GM23338 (cell line): ENCODE results near the gene CD4. TPM values are rescaled to one million over a fixed set of nuclear protein-coding genes. Genes with fewer than 3 reads are reported as not detected.

Experiments used
- ATAC-seq: fragments of 200-7000 bp; cut with Tn5 transposase; 3 replicates; pipeline ENCODE4 v1.9.1; 2020
- DNase-seq: peaks from one replicate; pipeline ENCODE4 v3.0.0-alpha.2; 2015; ENCODE audit warnings: low spot score
- H2AFZ ChIP-seq: fragments of 200-600 bp; sonication (generic); 2 replicates; pipeline ENCODE4 v1.8.0; 2016; ENCODE audit warnings: antibody characterized with exemption, mild to moderate bottlenecking, moderate library complexity
- H3F3A ChIP-seq: fragments of 200-600 bp; sonication (generic); replicated peaks from 2 replicates; pipeline ENCODE4 v1.8.0; 2017; ENCODE audit warnings: antibody characterized with exemption, mixed run types, low read depth
- H3K27ac ChIP-seq: fragments of 200-600 bp; sonication (generic); 2 replicates; pipeline ENCODE4 v1.6.1; 2016; ENCODE audit warnings: low read depth
- H3K27me3 ChIP-seq: fragments of 200-600 bp; sonication (generic); 2 replicates; pipeline ENCODE4 v1.8.0; 2016; ENCODE audit warnings: mild to moderate bottlenecking, mixed run types, moderate library complexity; ENCODE audit not compliant: insufficient read depth
- H3K36me3 ChIP-seq: fragments of 200-600 bp; sonication (generic); 2 replicates; pipeline ENCODE4 v1.8.0; 2016; ENCODE audit warnings: mild to moderate bottlenecking; ENCODE audit not compliant: insufficient read depth
- H3K4me1 ChIP-seq: fragments of 200-600 bp; sonication (generic); 2 replicates; pipeline ENCODE4 v1.8.0; 2016; ENCODE audit warnings: mild to moderate bottlenecking, moderate library complexity; ENCODE audit not compliant: insufficient read depth
- H3K4me2 ChIP-seq: fragments of 200-600 bp; sonication (generic); 2 replicates; pipeline ENCODE4 v1.7.1; 2017; ENCODE audit warnings: mixed run types
- H3K4me3 ChIP-seq: fragments of 200-600 bp; sonication (generic); 2 replicates; pipeline ENCODE4 v1.6.1; 2016; ENCODE audit warnings: mixed run types
- H3K79me2 ChIP-seq: fragments of 200-600 bp; sonication (generic); replicated peaks from 2 replicates; pipeline ENCODE4 v1.8.0; 2017; ENCODE audit warnings: mild to moderate bottlenecking; ENCODE audit not compliant: insufficient read depth
- H3K9me2 ChIP-seq: fragments of 200-600 bp; sonication (generic); 2 replicates; pipeline ENCODE4 v1.8.0; 2017; ENCODE audit not compliant: insufficient read depth
- H4K20me1 ChIP-seq: fragments of 200-600 bp; sonication (generic); replicated peaks from 2 replicates; pipeline ENCODE4 v1.8.0; 2017; ENCODE audit warnings: mild to moderate bottlenecking; ENCODE audit not compliant: insufficient read depth
- H3K27ac Mint-ChIP-seq: 2 replicates; pipeline ENCODE4 v1.8.0; 2020; ENCODE audit warnings: inconsistent platforms, mild to moderate bottlenecking, moderate library complexity, mixed read lengths
- H3K27me3 Mint-ChIP-seq: 3 replicates; pipeline ENCODE4 v1.8.0; 2022; ENCODE audit warnings: low read depth, mild to moderate bottlenecking, moderate library complexity, mixed read lengths, inconsistent platforms; ENCODE audit not compliant: insufficient read depth, poor library complexity
- H3K36me3 Mint-ChIP-seq: 3 replicates; pipeline ENCODE4 v1.8.0; 2021; ENCODE audit warnings: low read depth, mild to moderate bottlenecking, inconsistent platforms, moderate library complexity, mixed read lengths
- H3K4me1 Mint-ChIP-seq: 3 replicates; pipeline ENCODE4 v1.8.0; 2020; ENCODE audit warnings: mild to moderate bottlenecking, inconsistent platforms, mixed read lengths
- H3K4me3 Mint-ChIP-seq: 3 replicates; pipeline ENCODE4 v1.8.0; 2021; ENCODE audit warnings: moderate library complexity, mild to moderate bottlenecking, inconsistent platforms, mixed read lengths
- H3K9me3 Mint-ChIP-seq: 3 replicates; pipeline ENCODE4 v1.8.0; 2020; ENCODE audit warnings: moderate library complexity, mild to moderate bottlenecking, inconsistent platforms, mixed read lengths
- CREB1 ChIP-seq: fragments of 250-450 bp; sonication (Bioruptor Pico); IDR thresholded peaks from 2 replicates; pipeline ENCODE4 v1.5.0; 2020; ENCODE audit warnings: low read depth, mild to moderate bottlenecking, moderate library complexity
- CTCF ChIP-seq, 2 experiments: fragments of 200-600 bp in 1 of 2; sonication (generic) in 1 of 2; conservative IDR thresholded peaks; 2 replicates each; pipeline versions ENCODE4 v1.5.1 to v1.6.1; 2016 to 2017; ENCODE audit warnings: antibody characterized with exemption in 2 of 2, low read depth in 2 of 2, mild to moderate bottlenecking in 2 of 2, moderate library complexity in 1 of 2
- ETS1 ChIP-seq: IDR thresholded peaks from 2 replicates; pipeline ENCODE4 v1.6.1; 2016; ENCODE audit warnings: antibody characterized with exemption
- EZH2 ChIP-seq: fragments of 200-600 bp; sonication (generic); IDR thresholded peaks from one replicate; pipeline ENCODE4 v1.8.0; 2017; ENCODE audit warnings: antibody characterized with exemption, mild to moderate bottlenecking, low read depth; ENCODE audit not compliant: unreplicated experiment
- EZH2phosphoT487 ChIP-seq: fragments of 200-600 bp; sonication (generic); IDR thresholded peaks from one replicate; pipeline ENCODE4 v1.8.1; 2018; ENCODE audit warnings: antibody characterized with exemption; ENCODE audit not compliant: unreplicated experiment
- JUNB ChIP-seq: IDR thresholded peaks from one replicate; pipeline ENCODE4 v1.6.1; 2016; ENCODE audit warnings: antibody characterized with exemption; ENCODE audit not compliant: unreplicated experiment
- NANOG ChIP-seq: IDR thresholded peaks from 2 replicates; pipeline ENCODE4 v1.6.1; 2016; ENCODE audit warnings: antibody characterized with exemption, borderline replicate concordance
- POLR2AphosphoS5 ChIP-seq: IDR thresholded peaks from 2 replicates; pipeline ENCODE4 v1.6.1; 2016; ENCODE audit warnings: antibody characterized with exemption, low read depth
- REST ChIP-seq: IDR thresholded peaks from one replicate; pipeline ENCODE4 v1.6.1; 2018; ENCODE audit warnings: antibody characterized with exemption; ENCODE audit not compliant: unreplicated experiment
- STAT1 ChIP-seq: IDR thresholded peaks from one replicate; pipeline ENCODE4 v1.6.1; 2016; ENCODE audit warnings: antibody characterized with exemption; ENCODE audit not compliant: unreplicated experiment
- ZNF114 ChIP-seq: fragments of 250-450 bp; sonication (Bioruptor Pico); IDR thresholded peaks from 2 replicates; pipeline ENCODE4 v1.5.0; 2020; ENCODE audit warnings: mild to moderate bottlenecking, moderate library complexity
- ZNF331 ChIP-seq: fragments of 250-450 bp; sonication (Bioruptor Pico); IDR thresholded peaks from 2 replicates; pipeline ENCODE4 v1.5.0; 2020; ENCODE audit warnings: low read depth, mild to moderate bottlenecking, moderate library complexity
- ZNF462 ChIP-seq: fragments of 250-450 bp; sonication (Bioruptor Pico); IDR thresholded peaks from 2 replicates; pipeline ENCODE4 v1.5.0; 2020; ENCODE audit warnings: mild to moderate bottlenecking, moderate library complexity
- polyA plus RNA-seq: library from polyadenylated mRNA; unstranded; fragments of >200 nt; fragmentation: Nextera tagmentation; extraction: Ambion mirVana; gene quantifications from 2 replicates; pipeline ENCODE4 v1.2.1, GENCODE V29; 2016
- total RNA-seq: library from RNA; depleted of rRNA; stranded (reverse); fragments of >200 nt; shearing (Covaris generic); gene quantifications from 2 replicates; pipeline ENCODE4 v1.2.3, GENCODE V29; 2014

The CD4 gene
- total and polyA plus RNA-seq, 2 experiments from 2014 or later, result 1.5 to 2.0 TPM

- Histone ChIP-seq H3K4me3 (no peak overlapping the region), H3K27me3 (no peaks in the 10 kb centered on the region), H3K27ac (0 out of 2 replicates have a peak overlapping the region, but pooled peaks have one; percentile 45), H3K79me2 (no peaks in the 10 kb centered on the region), H3K4me1 (peaks cover 8% of the 10 kb centered on the region), H3K4me2 (no peak overlapping the region), H3F3A (no peaks in the 10 kb centered on the region), H3K9me2 (no peaks in the 10 kb centered on the region), H2AFZ (peak overlapping the region; percentile 78), H4K20me1 (no peaks in the 10 kb centered on the region), H3K36me3 (no peaks in the 10 kb centered on the region)
- Mint-ChIP-seq H3K27ac (peak overlapping the region; percentile 12; the same call in 1 of the 2 replicates), H3K4me1 (peaks cover 22% of the 10 kb centered on the region), H3K36me3 (no peaks in the 10 kb centered on the region; the same call in 2 of the 3 replicates), H3K4me3 (no peak overlapping the region), H3K9me3 (no peaks in the 10 kb centered on the region), H3K27me3 (peaks cover 18% of the 10 kb centered on the region)
- no peak for DNase-seq
- ATAC-seq, result peak; percentile 16
- no peak for TF ChIP-seq STAT1
- no peak for TF ChIP-seq ZNF114 (CRISPR knock-in tag)
- TF ChIP-seq EZH2, result no peak
- no peak for TF ChIP-seq CTCF (conservative IDR thresholded peaks at IDR 0.05; ENCODE audit: low read depth in 2 of 2)
- TF ChIP-seq NANOG, result no peak
- no peak for TF ChIP-seq JUNB
- TF ChIP-seq POLR2AphosphoS5, result no peak
- TF ChIP-seq ETS1, result no peak
- no peak for TF ChIP-seq ZNF462 (CRISPR knock-in tag)
- TF ChIP-seq ZNF331 (CRISPR knock-in tag), result no peak
- TF ChIP-seq EZH2phosphoT487, result no peak
- no peak for TF ChIP-seq CREB1
- no peak for TF ChIP-seq REST
Observed at GRCh38 chr12:6792522-6793201, 3.3 kb downstream of the CD4 start.
